Measurements from ENCODE around the gene SLC46A2. TPM values are rescaled to one million over a fixed set of nuclear protein-coding genes. Genes with fewer than 3 reads are reported as not detected.

The SLC46A2 gene
- total and polyA plus RNA-seq, 9 of the 15 experiments (the other 6 are each of a cell fraction or from before 2014, with no cell fraction given): not detected

- Histone ChIP-seq H3K9ac (ENCODE audit: insufficient read depth in 1 of 2, low read depth in 2 of 2, low read length in 2 of 2) (no peak overlapping the region), H4K20me1 (replicated peaks; ENCODE audit: control insufficient read depth, insufficient read depth, low read length) (no peaks in the 10 kb centered on the region), H3K27ac (ENCODE audit: extremely low read depth, low read depth, low read length) (no peak overlapping the region), H3K9me3 (replicated peaks; ENCODE audit: control insufficient read depth, insufficient read depth, low read depth, low read length) (no peaks in the 10 kb centered on the region), H3K4me1 (replicated peaks in 1 of 2; ENCODE audit: control insufficient read depth in 2 of 2, insufficient read depth in 2 of 2, low read length in 2 of 2) (no peaks in the 10 kb centered on the region), H3K4me2 (ENCODE audit: insufficient read depth, low read length) (no peak overlapping the region), H3K79me2 (ENCODE audit: control insufficient read depth, insufficient read depth, low read length) (no peaks in the 10 kb centered on the region), H2AFZ (ENCODE audit: low read depth, low read length) (no peak overlapping the region), H3K36me3 (ENCODE audit: control insufficient read depth, insufficient read depth, low read length) (no peaks in the 10 kb centered on the region), H3K4me3 (no peak overlapping the region), H3K27me3 (ENCODE audit: control insufficient read depth in 2 of 2, insufficient read depth in 2 of 2, low read length in 2 of 2) (0 out of 5 replicates have a peak, but pooled peaks cover 0 to 4% of the 10 kb centered on the region in 2 experiments), H3K9me1 (ENCODE audit: control insufficient read depth, insufficient read depth, low read length) (no peaks in the 10 kb centered on the region)
- whole genome bisulfite sequencing (ENCODE audit: insufficient coverage, low coverage, missing lambda C conversion rate): 0% methylated on average over 1 of the region's 1 CpG
- DNase-seq (ENCODE audit: extremely low read depth in 1 of 4, low spot score in 3 of 4) (no peak), ATAC-seq (no peak), FAIRE-seq (no peak)
- peak; percentile 54; the same call in 1 of the 2 replicates for TF ChIP-seq TOE1 (IDR thresholded peaks at IDR 0.05; ENCODE audit: borderline replicate concordance)
- TF ChIP-seq TOE1 (CRISPR knock-in tag; IDR thresholded peaks at IDR 0.05; ENCODE audit: borderline replicate concordance, low read depth): no peak
- TF ChIP-seq PREB (CRISPR knock-in tag; IDR thresholded peaks at IDR 0.05): no peak
- TF ChIP-seq TFE3 (CRISPR knock-in tag; IDR thresholded peaks at IDR 0.05): peak; percentile 91
- TF ChIP-seq RAD51 (IDR thresholded peaks at IDR 0.05; ENCODE audit: borderline replicate concordance, low read depth): peak; percentile 69
- no peak for TF ChIP-seq ZBTB34 (CRISPR knock-in tag; IDR thresholded peaks at IDR 0.05)
- TF ChIP-seq CBFA2T2 (conservative IDR thresholded peaks at IDR 0.05): 0 out of 2 replicates have a peak, but pooled peaks have one; percentile 26
- POLR2A ChIA-PET: no interaction called here
- BruUV-seq (replicated peaks): no TSS peak
- in situ Hi-C loops (cut with MboI): no loop called here
- CTCF ChIA-PET (ENCODE audit: low intra/inter-chr PET ratio): no interaction called here
- intact Hi-C loops (cut with micrococcal nuclease): loop anchor here (10.0 kb wide), 1 partner anchor 226 kb away; no protein-coding TSS in a partner anchor
Observed at GRCh38 chr9:112900901-112901300, 10.2 kb upstream of the SLC46A2 start.
